Uterus (tissue), 4 donors: ENCODE data around the gene HUNK. TPM values are rescaled to one million over a fixed set of nuclear protein-coding genes. Genes with fewer than 3 reads are reported as not detected.

Experiments
- DNase-seq, 2 donors: peaks; one replicate each; pipeline ENCODE4 v3.0.0-alpha.2; 2019 to 2020
- H3K27ac ChIP-seq, 2 donors: fragments of 200-600 bp; sonication (generic); 1 replicate in 1 of 2; 2 replicates in 1 of 2; pipeline ENCODE4 v1.5.1; 2016 to 2018
- H3K27me3 ChIP-seq, 2 donors: fragments of 200-600 bp; sonication (generic); one replicate each; pipeline ENCODE4 v1.5.1; 2018 to 2019; ENCODE audit warnings: control low read depth in 1 of 2
- H3K36me3 ChIP-seq, 2 donors: fragments of 200-600 bp; sonication (generic); one replicate each; pipeline ENCODE4 v1.5.1; 2019; ENCODE audit warnings: control low read depth in 1 of 2
- H3K4me1 ChIP-seq, 2 donors: fragments of 200-600 bp; sonication (generic); one replicate each; pipeline ENCODE4 v1.5.1; 2018 to 2019; ENCODE audit warnings: control low read depth in 1 of 2
- H3K4me3 ChIP-seq, 2 donors: fragments of 200-600 bp; sonication (generic); 1 replicate in 1 of 2; 2 replicates in 1 of 2; pipeline ENCODE4 v1.5.1; 2018 to 2019; ENCODE audit warnings: mild to moderate bottlenecking in 1 of 2
- H3K9me3 ChIP-seq, 2 donors: fragments of 200-600 bp; sonication (generic); one replicate each; pipeline ENCODE4 v1.5.1; 2019; ENCODE audit warnings: control low read depth in 1 of 2
- POLR2A ChIP-seq, 2 donors: fragments of 450-650 bp; IDR thresholded peaks; one replicate each; pipeline ENCODE4 v1.6.1; 2016; ENCODE audit warnings: antibody characterized with exemption in 2 of 2, mild to moderate bottlenecking in 1 of 2, moderate library complexity in 1 of 2
- intact Hi-C: fragments of 100-400 bp; cut with DNase I; formaldehyde crosslinking; loops from one replicate; pipeline ENCODE4 v1.15.1; 2023; ENCODE audit warnings: low total_unique reads
- total RNA-seq, 4 donors: library from RNA; depleted of rRNA in 3 of 4; stranded (reverse); fragments of >200 nt in 3 of 4; gene quantifications; one replicate each; pipeline versions ENCODE4 v1.1.0 to v1.2.4, GENCODE V29; 2014 to 2023
- TF ChIP-seq, protein P1 (sequence below), 4 experiments: fragments of 200-600 bp in 2 of 4; fragments of 450-650 bp in 2 of 4; sonication (generic) in 2 of 4; IDR thresholded peaks; one replicate each; pipeline ENCODE4 v1.5.1; 2016 to 2019; ENCODE audit warnings: antibody characterized with exemption in 4 of 4, mild to moderate bottlenecking in 2 of 4, moderate library complexity in 1 of 4
- donor health status: DM: yes; HTN: yes; CAD: no.

HUNK gene
- total RNA-seq, 4 donors from 2014 or later, result 1.5 to 8.8 (median 4.6) TPM

DNA sequence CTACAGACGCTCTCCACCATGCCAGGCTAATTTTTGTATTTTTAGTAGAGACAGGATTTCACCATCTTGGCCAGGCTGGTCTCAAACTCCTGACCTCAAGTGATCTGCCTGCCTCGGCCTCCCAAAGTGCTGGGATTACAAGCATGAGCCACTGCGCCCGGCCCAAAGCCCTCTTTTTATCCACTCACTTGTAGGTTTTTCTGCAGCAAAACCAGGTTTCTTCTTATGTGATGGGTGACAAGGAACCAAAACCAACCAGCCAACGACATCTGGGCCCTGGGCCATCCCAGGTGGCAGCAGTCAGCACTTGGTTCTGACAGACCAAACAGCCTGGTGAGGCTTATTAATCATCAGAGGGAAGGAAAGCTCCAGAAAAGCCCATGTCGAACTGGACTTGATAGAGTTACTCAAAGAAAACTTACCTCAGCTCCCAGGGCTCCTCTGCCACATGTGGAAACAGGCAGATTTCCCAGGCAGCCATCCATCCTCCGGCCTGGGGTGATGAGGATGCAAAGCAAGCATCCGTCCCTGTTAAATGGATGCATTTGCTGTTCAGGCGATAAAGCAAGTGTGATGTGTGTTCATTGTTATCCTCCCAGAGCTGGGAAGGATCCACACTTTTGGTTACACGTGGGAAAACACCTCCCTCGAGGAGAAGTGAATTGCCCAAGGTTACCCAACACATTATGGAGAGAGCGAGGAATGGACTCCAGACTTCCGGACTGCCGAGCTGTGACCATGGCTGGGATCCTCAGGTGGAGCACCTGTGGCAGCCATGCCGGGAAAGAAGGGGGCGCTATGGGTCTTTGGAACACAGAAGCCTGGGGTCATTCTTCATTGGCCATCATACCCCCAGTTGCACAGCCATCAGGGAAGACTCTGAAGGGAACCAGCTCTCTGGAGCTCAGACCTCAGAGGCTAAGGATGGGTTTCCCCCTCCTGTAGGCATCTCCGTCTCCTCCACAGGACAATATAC lies 118.8 kb downstream of the HUNK start:
- Histone ChIP-seq H3K9me3 (no peaks in the 10 kb centered on the region), H3K27ac (no peak overlapping the region), H3K4me3 (no peak overlapping the region), H3K36me3 (no peaks in the 10 kb centered on the region), H3K27me3 (no peaks in the 10 kb centered on the region), H3K4me1 (no peaks in the 10 kb centered on the region)
- no peak for TF ChIP-seq POLR2A (IDR thresholded peaks at IDR 0.05)
- TF ChIP-seq, protein P1, sequence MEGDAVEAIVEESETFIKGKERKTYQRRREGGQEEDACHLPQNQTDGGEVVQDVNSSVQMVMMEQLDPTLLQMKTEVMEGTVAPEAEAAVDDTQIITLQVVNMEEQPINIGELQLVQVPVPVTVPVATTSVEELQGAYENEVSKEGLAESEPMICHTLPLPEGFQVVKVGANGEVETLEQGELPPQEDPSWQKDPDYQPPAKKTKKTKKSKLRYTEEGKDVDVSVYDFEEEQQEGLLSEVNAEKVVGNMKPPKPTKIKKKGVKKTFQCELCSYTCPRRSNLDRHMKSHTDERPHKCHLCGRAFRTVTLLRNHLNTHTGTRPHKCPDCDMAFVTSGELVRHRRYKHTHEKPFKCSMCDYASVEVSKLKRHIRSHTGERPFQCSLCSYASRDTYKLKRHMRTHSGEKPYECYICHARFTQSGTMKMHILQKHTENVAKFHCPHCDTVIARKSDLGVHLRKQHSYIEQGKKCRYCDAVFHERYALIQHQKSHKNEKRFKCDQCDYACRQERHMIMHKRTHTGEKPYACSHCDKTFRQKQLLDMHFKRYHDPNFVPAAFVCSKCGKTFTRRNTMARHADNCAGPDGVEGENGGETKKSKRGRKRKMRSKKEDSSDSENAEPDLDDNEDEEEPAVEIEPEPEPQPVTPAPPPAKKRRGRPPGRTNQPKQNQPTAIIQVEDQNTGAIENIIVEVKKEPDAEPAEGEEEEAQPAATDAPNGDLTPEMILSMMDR (IDR thresholded peaks at IDR 0.05), result no peak
- DNase-seq, result no peak
- intact Hi-C loops, result no loop called here

DNA sequence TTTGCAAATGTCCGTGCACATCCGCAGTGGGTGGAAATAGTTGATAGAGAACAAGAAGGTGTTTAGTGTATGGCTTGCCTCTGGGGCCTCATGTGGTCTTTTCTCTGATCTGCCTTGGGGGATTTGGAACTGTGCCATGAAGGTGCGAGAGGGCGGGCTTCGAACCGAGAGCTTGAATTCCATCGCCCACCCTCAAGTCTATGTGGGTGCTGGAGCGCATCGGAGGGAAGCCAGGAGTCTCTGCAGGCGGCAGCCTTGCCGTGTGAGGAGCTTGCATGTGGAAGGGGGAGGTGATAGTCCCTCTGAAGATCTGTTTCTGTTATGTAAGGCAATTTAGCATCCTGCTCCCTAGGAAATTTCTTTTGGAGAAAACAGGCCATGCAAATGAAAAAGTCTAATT lies 119.6 kb downstream of the HUNK start:
- intact Hi-C loops, result no loop called here
- H3K27me3 ChIP-seq, result no peaks in the 10 kb centered on the region
- H3K4me3 ChIP-seq, result no peak overlapping the region
- DNase-seq, result no peak
- no peaks in the 10 kb centered on the region for H3K36me3 ChIP-seq
- H3K27ac ChIP-seq, result no peak overlapping the region
- TF ChIP-seq POLR2A (IDR thresholded peaks at IDR 0.05), result no peak
- TF ChIP-seq, protein P1 (IDR thresholded peaks at IDR 0.05), result no peak
- H3K9me3 ChIP-seq, result no peaks in the 10 kb centered on the region
- no peaks in the 10 kb centered on the region for H3K4me1 ChIP-seq

DNA sequence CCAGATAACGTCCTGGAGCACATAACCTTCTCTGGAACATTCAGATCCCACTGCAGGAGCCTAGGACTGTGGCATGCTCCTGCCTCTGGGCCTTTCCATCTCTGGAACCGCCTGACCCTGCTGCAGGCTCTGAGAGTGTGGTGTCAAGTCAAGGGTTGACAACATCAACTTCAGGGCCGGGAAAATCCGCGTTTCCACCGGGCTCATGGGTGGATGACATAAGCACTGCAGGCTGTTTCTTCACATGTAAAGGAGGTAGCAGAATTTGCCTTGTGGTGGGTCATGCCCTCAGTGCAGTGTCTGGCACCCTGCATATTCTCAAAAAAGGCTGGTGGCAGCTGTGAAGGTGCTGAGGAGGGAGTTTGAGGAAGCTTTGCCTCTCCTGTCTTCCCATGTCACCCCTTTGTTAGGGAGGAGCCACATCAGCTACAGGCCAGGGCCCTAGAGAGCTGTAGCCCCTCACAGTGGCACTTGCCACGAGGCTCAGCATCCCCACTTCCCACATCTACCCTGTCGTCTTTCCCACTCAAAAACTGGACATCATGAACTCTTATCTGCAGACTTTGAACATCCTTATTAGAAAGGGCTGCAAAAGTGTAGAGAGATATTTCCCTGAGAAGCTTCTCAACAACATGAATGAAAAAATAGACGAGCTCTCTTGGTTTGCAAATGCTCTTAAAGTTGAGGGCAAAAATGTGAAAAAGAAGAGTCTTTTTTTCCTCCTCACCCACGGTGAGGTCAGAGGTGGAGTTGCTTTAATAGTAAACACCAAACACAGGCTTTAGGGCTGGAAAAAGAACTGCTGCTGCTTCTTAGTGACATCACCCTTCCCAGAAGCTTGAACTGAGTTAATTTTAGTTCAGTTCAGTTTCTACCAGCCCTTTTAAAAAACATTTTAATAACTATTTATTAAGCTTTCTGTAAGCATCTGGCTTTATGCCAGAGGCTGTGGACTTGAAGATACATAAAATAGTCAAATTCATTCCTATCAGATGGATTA lies 121.3 kb downstream of the HUNK start:
- no peak overlapping the region for H3K27ac ChIP-seq
- H3K4me1 ChIP-seq, result no peaks in the 10 kb centered on the region
- H3K4me3 ChIP-seq, result no peak overlapping the region
- H3K9me3 ChIP-seq, result no peaks in the 10 kb centered on the region
- H3K36me3 ChIP-seq, result no peaks in the 10 kb centered on the region
- TF ChIP-seq, protein P1 (IDR thresholded peaks at IDR 0.05), result no peak
- TF ChIP-seq POLR2A (IDR thresholded peaks at IDR 0.05), result no peak
- intact Hi-C loops, result no loop called here
- no peaks in the 10 kb centered on the region for H3K27me3 ChIP-seq
- no peak for DNase-seq

DNA sequence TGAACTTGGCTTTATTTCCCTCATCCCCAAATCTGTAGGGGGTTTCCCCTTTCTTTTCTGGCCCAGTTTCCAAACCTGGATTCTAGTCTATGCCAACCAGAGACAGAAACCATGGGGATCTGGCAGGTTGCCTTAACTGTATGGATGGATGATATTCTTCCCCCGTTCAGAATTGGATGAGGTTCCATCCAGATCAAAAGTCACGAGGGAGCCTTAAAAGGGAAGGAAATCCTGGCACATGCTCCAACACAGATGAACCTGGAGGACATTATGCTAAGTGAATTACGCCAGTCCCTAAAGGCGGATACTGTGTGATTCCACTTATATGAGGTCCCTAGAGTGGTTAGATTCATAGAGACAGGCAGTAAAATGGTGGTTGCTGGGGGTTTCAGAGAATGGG lies 124.4 kb downstream of the HUNK start:
- intact Hi-C loops, result no loop called here
- TF ChIP-seq, protein P1 (IDR thresholded peaks at IDR 0.05), result no peak
- no peak for TF ChIP-seq POLR2A (IDR thresholded peaks at IDR 0.05)

More for the DNA sequence above, 124.4 kb downstream of the HUNK start:
- no peak for DNase-seq
- Histone ChIP-seq H3K4me1 (no peaks in the 10 kb centered on the region), H3K4me3 (no peak overlapping the region), H3K36me3 (no peaks in the 10 kb centered on the region), H3K27ac (no peak overlapping the region), H3K27me3 (no peaks in the 10 kb centered on the region), H3K9me3 (no peaks in the 10 kb centered on the region)
